ENCODE measurements around the gene MACROH2A1.

Gene MACROH2A1

DNA sequence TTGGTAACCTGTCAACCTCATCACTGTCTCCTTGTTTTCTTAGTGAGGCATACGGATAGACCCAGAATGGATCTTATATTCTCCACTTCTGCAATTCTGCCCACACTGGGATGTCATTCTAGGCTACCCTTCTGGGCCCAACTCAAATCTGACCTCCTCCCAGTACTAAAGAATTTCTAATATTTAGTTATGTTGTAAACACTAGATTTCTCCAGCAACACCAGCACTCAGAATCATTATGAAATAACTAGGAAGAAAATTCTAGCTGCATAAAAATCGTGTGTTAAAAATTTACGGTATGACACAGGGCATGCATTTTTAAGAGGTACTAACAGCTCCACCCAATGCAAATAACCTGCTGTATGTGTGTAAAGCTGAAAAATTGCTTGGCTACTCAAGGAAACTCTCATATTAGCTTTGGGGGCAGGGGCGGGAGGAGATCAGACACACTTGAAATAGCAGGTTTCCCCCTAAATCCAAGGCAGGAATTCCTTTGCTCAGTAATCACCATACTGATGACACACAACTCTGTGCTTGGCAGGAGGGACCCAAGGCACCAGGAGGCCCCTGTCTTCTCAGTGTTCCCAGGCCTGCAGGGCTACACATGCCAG is 27.3 kb downstream of the MACROH2A1 start:
- TF ChIP-seq EGR1 (IDR thresholded peaks at IDR 0.05) (no peak), MAX (IDR thresholded peaks at IDR 0.05) (no peak), RAD21 (IDR thresholded peaks at IDR 0.05; ENCODE audit: low read depth) (no peak), TCF12 (IDR thresholded peaks at IDR 0.05; ENCODE audit: low read depth) (no peak), REST (IDR thresholded peaks at IDR 0.05; ENCODE audit: low read depth) (no peak), CREB1 (IDR thresholded peaks at IDR 0.05; ENCODE audit: low read depth) (no peak), YY1 (IDR thresholded peaks at IDR 0.05; ENCODE audit: low read depth) (no peak), NFIC (IDR thresholded peaks at IDR 0.05) (no peak), EP300 (IDR thresholded peaks at IDR 0.05; ENCODE audit: borderline replicate concordance) (no peak), ZBTB7A (IDR thresholded peaks at IDR 0.05; ENCODE audit: low read depth) (no peak), FOXM1 (IDR thresholded peaks at IDR 0.05; ENCODE audit: borderline replicate concordance, low read depth) (no peak), CEBPB (IDR thresholded peaks at IDR 0.05) (no peak), TAF1 (IDR thresholded peaks at IDR 0.05; ENCODE audit: low read depth) (no peak), USF1 (IDR thresholded peaks at IDR 0.05) (no peak), TEAD4 (IDR thresholded peaks at IDR 0.05) (no peak)

- TF ChIP-seq TCF12 (IDR thresholded peaks at IDR 0.05; ENCODE audit: low read depth) (no peak), EP300 (IDR thresholded peaks at IDR 0.05; ENCODE audit: borderline replicate concordance) (no peak), ZBTB7A (IDR thresholded peaks at IDR 0.05; ENCODE audit: low read depth) (no peak), CEBPB (IDR thresholded peaks at IDR 0.05) (no peak), USF1 (IDR thresholded peaks at IDR 0.05) (no peak), EGR1 (IDR thresholded peaks at IDR 0.05) (no peak), TEAD4 (IDR thresholded peaks at IDR 0.05) (no peak), RAD21 (IDR thresholded peaks at IDR 0.05; ENCODE audit: low read depth) (no peak), REST (IDR thresholded peaks at IDR 0.05; ENCODE audit: low read depth) (no peak), YY1 (IDR thresholded peaks at IDR 0.05; ENCODE audit: low read depth) (no peak), MAX (IDR thresholded peaks at IDR 0.05) (no peak)
Measured at GRCh38 chr5:135369952-135370351, 29.1 kb downstream of the MACROH2A1 start.

DNA sequence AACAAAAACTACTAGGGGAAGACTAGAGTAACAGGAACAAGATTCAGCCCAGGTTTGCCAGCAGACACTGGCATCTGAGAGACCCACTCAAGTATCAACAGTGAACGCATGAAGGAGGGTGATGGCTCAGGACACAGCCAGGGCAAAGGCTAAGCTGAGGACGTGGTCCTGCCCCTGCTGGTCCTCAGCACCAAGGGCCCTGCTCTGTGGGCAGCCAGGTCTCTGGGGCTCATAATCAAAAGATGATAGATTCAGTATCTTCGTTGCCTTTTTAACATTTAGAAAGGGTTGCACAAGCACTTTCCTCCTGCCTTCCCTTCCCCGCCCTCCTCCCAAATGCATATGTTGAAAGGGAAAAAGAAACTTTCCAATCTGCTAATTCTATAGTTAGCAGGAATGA is 31.5 kb downstream of the MACROH2A1 start:
- TF ChIP-seq REST (IDR thresholded peaks at IDR 0.05; ENCODE audit: low read depth) (no peak), CEBPB (IDR thresholded peaks at IDR 0.05) (no peak), EP300 (IDR thresholded peaks at IDR 0.05; ENCODE audit: borderline replicate concordance) (no peak), FOXM1 (IDR thresholded peaks at IDR 0.05; ENCODE audit: borderline replicate concordance, low read depth) (no peak), ZBTB7A (IDR thresholded peaks at IDR 0.05; ENCODE audit: low read depth) (no peak)

DNA sequence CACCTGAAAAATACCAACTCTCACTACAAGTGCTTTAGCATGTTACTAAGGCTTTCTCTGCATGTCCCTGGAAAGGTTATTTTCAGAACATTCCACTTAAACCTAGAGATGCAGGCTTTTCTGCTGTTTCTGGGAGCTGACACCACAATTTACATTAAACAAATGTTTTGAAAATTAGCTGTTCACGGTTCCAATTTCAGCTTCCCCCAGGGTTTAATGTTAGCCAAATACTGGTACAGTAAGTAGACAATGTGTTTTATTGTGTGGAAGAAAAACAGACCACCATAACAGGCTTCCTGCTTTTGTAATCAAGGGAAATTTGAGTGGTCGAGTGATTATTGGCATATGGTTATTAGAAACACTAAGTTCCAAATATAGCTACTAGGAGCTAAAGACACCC is 32.0 kb downstream of the MACROH2A1 start:
- no peak for TF ChIP-seq TCF12 (IDR thresholded peaks at IDR 0.05; ENCODE audit: low read depth)
- no peak for TF ChIP-seq FOXM1 (IDR thresholded peaks at IDR 0.05; ENCODE audit: borderline replicate concordance, low read depth)
- no peak for TF ChIP-seq CREB1 (IDR thresholded peaks at IDR 0.05; ENCODE audit: low read depth)
- TF ChIP-seq EP300 (IDR thresholded peaks at IDR 0.05; ENCODE audit: borderline replicate concordance), result no peak
- TF ChIP-seq TAF1 (IDR thresholded peaks at IDR 0.05; ENCODE audit: low read depth), result no peak
- TF ChIP-seq YY1 (IDR thresholded peaks at IDR 0.05; ENCODE audit: low read depth), result no peak
- TF ChIP-seq RAD21 (IDR thresholded peaks at IDR 0.05; ENCODE audit: low read depth), result no peak
- no peak for TF ChIP-seq TEAD4 (IDR thresholded peaks at IDR 0.05)
- TF ChIP-seq MAX (IDR thresholded peaks at IDR 0.05), result no peak
- no peak for TF ChIP-seq REST (IDR thresholded peaks at IDR 0.05; ENCODE audit: low read depth)
- no peak for TF ChIP-seq ZBTB7A (IDR thresholded peaks at IDR 0.05; ENCODE audit: low read depth)

Data from Ishikawa (cell line).